NCI-H2107 (cell line): ENCODE results near the gene PRKAG1.
A peak's percentile ranks its signal among the peaks of the same experiment; 100 is the strongest.

ENCODE experiments used
- DNase-seq: peaks from one replicate; lab custom pipeline; 2025; lab: John Stamatoyannopoulos, UW

Gene PRKAG1

GRCh38 chr12:49010092-49010668, 8.4 kb downstream of the PRKAG1 start:
- no peak for DNase-seq

DNA sequence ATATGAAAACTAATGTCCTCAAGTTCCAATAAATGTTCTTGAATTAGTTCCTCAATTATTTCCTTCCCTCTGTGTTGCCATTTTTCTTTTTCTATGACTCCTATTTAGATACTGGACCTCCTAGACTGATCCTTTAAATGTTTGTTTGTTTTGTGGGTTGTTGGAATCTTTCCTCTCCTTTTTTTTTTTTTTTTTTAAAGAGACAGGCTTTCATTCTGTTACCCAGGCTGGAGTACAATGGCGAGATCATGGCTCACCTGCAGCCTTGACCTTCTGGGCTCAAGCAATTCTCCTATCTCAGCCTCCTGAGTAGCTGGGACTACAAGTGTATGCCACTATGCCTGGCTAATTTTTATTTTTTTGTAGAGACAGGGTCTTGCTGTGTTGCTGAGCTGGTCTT, 9.6 kb downstream of the PRKAG1 start:
- no peak for DNase-seq

DNA sequence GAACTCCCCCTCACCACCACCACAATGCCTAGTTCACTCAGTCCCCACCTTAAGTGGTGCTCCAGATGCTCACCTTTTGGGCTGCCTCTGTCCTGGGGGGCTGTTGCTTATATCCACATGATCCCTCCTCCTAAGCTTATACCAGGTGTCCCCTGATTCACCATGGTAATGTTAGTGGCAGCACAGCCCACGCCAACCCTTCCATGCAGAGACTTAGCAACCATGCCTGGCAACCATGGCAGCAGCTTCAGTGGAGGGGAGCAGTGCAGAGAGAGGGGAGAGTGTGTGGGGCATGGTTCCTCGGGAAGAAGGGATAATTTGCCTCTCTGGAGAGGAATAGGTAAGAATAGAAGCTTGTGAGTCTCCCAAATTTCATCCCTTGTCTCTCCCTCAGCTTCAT, 18.2 kb downstream of the PRKAG1 start:
- no peak for DNase-seq

DNA sequence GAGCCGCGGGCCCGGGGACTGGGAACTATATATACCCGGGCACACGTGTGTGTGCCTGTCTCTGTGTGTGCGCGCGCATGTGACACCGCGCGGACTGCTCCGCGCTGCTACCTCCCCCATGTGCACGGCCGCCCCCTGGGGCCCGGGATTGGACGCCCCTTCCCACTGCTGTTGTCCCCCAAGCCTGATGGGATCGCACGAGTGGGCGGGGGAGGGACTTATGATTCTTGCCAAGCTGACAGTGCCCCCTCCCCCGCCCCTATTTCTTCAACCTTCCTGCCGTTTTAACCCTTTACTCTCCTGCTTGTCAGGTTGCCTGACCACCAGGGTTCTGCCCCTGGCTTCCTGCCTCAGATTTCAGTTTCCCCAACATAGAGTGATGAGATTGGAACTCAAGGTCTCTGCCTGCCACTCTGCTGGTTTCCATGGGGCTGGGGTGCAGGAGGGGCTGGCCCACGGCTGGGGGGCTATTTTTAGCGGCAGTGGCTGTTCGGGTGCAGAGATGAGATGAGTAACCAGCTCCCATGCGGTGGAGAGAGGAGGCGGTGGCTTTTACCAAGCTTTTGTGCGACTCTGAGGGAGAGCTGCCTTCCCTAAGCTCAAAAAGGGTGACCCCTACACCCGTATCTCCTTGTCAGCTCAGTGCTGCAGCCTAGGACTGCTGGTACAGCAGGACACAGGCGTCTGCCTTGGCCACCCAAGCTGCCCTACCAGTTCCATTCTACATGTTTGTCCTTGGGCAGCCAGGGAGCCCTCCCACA, 19.0 kb downstream of the PRKAG1 start, which contains the start of gene DDN:
Gene DDN (minus strand): TSS at position 5 of the 761 bp plus-strand sequence. CDS start 88 bp downstream, outside the sequence.
- no peak for DNase-seq

DNA sequence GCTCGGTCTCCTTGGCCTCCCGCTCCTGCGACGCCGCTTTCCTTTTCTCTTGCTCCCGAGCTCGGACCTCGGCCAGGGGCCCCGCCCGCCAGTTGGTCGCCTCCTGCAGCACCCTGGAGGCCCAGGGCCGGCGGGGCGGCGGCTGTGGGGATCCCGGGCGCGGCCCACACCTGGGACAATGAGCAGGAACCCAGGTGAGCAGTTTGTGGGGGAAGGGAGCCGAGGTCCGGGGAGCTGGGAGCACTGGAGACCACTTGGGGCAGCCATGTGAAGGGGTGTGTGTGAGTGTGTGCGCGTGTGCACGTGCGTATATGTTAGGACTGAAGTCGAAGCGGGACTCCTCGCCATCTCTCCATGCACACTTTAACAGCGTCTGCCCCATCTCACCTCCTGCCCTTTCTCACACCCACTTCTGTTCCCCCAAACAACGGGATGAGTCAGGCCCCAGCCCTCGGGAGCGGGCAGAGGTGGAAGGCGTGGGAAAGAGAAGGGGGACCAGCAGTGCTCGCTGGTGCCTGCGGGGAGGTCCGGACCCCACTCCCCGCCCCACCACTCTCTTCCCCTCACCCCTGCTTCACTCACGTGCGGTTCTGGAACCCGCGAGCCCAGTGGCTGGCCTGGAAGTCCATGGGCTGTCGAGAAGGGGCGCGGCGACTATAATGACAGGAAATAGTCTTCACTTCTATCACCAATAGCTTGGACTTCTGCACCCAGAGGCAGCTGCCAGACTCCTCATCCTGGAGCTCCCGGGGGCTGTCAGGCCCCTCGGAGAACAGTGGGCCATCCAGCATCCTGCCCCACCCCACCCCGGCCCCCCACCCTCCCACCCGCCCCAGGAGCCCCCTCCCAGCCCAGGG, 19.9 kb downstream of the PRKAG1 start:
- DNase-seq: no peak

- no peak for DNase-seq
Measured at GRCh38 chr12:48997719-48998496, 20.7 kb downstream of the PRKAG1 start.

- DNase-seq: peak; percentile 55
Measured at GRCh38 chr12:48996794-48997718, 21.5 kb downstream of the PRKAG1 start.

- DNase-seq: peak; percentile 80
Measured at GRCh38 chr12:48995086-48995879, 23.3 kb downstream of the PRKAG1 start.

DNA sequence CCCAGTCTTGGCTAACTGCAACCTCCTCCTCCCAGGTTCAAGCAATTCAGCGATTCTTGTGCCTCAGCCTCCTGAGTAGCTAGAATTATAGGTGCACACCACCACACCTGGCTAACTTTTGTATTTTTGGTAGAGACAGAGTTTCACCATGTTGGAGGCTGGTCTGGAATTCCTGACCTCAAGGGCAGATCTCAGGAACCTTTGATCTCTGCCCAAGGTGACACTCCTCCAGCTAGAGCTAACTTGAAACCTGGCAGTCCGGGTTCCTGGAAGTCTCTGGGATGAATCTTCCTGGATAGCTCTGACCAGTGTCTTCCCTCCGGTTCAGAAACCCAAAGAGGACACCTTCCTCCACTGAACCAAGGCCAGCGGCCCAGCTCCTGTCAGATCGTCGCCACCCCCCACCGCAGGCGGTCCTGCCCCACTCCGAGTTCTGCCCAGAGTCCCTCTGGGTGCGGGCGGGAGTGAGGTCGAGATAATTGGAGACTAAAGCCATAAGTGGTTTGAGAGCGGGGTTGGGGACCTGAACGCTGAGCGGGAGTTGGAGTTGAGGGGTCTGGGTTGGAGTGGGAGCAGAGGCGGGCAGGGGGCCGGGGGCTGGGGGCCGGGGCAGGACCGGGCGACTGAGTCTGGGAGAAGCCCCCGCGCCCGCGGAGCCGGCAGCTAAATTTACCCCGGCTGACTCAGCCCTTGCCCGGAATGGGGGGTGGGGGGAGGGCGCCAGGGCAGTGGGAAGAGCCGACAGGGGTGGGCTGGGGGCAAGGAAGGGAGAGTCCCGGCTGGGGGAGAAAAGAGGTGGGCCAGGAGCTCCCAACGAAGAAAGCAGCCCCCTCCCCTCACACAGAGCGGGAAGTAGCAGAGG, 24.1 kb downstream of the PRKAG1 start:
- no peak for DNase-seq

- no peak for DNase-seq
Measured at GRCh38 chr12:48993787-48994186, 24.8 kb downstream of the PRKAG1 start.

GRCh38 chr12:48991247-48992050, 27.1 kb downstream of the PRKAG1 start:
- no peak for DNase-seq

GRCh38 chr12:48990552-48990951, 28.0 kb downstream of the PRKAG1 start:
- DNase-seq: no peak

DNA sequence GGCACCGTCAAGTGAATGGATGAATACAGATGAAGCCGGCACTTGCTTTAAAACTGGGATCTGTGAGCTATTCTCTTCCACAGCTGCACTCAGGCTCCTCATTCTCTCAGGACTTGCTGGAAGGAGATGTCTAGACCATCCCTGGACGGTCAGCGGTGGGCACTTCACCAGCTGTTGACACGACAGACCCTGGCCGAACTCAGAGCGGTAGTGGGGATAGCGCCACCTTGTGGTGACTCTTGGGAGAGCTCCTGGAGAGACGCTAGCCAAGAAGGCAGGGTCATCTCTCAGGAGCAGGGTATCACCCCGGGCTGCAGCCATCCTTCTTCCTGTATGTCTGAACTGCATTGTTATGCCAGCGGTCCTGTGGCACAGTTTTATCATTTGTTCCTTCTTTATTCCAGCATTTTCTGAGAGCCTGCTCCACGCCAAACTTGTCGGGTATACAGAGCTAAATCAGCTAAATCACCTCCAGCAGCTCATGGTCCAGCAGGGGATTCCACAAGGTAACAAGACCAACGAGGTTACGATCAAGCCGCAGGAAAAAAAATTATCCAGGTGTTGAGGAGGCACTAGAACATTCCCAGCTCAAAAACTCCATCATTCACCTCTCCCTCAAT, 30.4 kb downstream of the PRKAG1 start:
- no peak for DNase-seq

DNA sequence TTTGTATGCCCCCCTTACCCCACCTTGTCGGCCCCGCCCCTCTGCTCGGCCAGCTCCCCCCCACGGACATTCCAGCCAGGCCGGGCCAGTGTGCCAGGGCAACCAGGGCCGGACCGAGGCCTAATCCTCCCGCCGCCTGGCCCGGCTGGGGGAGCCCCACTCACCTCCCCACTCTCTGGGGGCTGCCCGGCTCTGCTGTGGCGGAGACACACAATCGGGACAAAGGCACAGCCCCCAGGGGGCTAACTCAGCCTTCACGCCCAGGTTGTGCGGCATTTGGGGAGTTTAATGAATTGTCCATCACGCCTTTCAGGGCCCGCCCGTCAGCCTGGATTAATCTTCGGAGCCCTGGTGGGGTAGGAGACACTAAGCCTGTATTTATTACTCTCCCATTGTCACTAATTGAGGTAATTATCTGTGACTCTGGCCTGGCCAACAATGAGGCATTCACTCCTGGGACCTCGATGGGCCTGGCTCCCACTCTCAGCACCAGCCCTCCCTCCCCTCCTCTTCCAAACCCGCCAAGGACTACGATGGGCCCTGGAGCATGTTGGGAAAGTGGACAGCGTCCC, 31.8 kb downstream of the PRKAG1 start:
- DNase-seq: no peak

DNA sequence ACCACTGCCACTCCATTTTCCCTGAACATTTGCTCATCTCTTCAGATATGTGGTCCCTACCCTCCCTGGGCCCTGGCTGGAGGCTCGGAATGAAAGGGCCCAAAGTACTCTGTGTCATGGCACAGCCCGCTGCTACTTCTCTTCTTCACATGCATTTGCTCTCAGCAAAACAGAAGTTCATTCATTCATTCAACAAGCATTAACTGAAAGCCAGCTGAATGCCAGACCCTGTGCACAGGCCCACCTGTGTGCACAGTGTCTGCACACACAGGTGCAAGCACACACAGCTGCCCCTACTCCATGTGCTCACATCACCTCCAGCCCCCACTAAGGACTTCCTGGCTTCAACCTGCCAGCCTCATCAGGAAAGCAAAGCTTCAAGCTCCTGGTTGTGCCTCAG, 32.7 kb downstream of the PRKAG1 start:
- DNase-seq: no peak

- no peak for DNase-seq
Measured at GRCh38 chr12:48985475-48985897, 33.1 kb downstream of the PRKAG1 start.

- no peak for DNase-seq
Measured at GRCh38 chr12:48982397-48983080, 36.0 kb downstream of the PRKAG1 start.
